Kidney epithelial cell (primary cell): ENCODE results near the gene OBSCN. TPM values are rescaled to one million over a fixed set of nuclear protein-coding genes. Genes with fewer than 3 reads are reported as not detected.

Experiments used
- DNase-seq: peaks from one replicate; pipeline ENCODE4 v3.0.0-alpha.2; 2010; ENCODE audit warnings: low read depth
- H3K27me3 ChIP-seq: 2 replicates; pipeline ENCODE4 v1.6.0; 2011; ENCODE audit warnings: low read length; ENCODE audit not compliant: control insufficient read depth, insufficient read depth
- H3K36me3 ChIP-seq: 2 replicates; pipeline ENCODE4 v1.5.1; 2011; ENCODE audit warnings: low read length; ENCODE audit not compliant: control insufficient read depth, insufficient read depth
- H3K4me3 ChIP-seq: 2 replicates; pipeline ENCODE4 v1.5.1; 2011; ENCODE audit warnings: low read depth, mild to moderate bottlenecking, control low read depth, low read length
- total RNA-seq: library from RNA; depleted of rRNA; stranded (reverse); fragments of >200 nt; gene quantifications from 2 replicates; pipeline ENCODE4 v1.2.3, GENCODE V29; 2015
- TF ChIP-seq, protein P1 (sequence below): IDR thresholded peaks from 2 replicates; pipeline ENCODE4 v1.5.1; 2011; ENCODE audit warnings: mild to moderate bottlenecking, moderate library complexity, low read length, control low read depth, inconsistent platforms; ENCODE audit not compliant: insufficient read depth, poor library complexity, severe bottlenecking

OBSCN gene
- total RNA-seq, 1 donor from 2014 or later = 13.5 TPM

DNA sequence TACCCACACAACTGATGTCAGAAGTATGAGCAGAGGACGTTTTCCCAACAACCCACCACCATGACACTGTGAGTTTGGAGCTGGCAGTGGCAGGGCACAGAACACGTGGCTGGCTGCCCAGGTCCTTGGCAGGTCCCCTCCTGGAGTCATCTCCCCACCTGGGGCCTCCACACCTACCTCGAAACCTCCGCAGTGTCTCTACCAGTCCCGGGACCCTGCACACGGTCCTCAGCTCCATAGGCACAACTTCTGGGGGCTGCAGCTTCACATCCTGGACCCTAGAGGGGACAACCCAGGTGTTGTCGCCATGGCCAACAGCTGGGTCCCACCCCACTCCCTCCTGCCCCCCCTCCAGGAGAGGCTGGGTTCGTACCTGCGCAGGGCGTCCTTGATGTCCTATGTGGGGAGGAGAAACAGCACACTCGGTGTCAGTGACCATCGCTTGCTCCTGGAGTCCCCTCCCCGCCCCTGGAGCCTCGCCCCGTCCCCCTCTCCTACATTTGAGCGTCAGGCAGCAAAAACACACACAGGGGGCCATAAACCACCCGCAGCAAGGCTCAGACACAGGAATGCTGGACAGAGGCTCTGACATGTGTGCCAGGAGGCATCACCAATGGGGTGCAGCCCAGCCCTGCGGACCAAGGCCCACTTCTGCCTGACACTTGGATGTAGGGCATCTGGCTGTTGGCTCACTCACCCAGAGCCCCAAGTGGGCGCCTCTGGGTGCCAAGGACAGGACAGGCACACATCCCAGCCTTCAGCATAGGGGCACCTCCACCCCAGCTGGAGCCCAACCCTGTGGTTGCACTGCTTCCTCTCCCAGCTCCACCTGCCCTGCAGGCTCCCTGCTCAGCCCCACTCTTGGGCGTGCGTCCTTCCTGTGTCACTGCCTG, 189.2 kb downstream of the OBSCN start:
- no peak for DNase-seq
- TF ChIP-seq, protein P1, sequence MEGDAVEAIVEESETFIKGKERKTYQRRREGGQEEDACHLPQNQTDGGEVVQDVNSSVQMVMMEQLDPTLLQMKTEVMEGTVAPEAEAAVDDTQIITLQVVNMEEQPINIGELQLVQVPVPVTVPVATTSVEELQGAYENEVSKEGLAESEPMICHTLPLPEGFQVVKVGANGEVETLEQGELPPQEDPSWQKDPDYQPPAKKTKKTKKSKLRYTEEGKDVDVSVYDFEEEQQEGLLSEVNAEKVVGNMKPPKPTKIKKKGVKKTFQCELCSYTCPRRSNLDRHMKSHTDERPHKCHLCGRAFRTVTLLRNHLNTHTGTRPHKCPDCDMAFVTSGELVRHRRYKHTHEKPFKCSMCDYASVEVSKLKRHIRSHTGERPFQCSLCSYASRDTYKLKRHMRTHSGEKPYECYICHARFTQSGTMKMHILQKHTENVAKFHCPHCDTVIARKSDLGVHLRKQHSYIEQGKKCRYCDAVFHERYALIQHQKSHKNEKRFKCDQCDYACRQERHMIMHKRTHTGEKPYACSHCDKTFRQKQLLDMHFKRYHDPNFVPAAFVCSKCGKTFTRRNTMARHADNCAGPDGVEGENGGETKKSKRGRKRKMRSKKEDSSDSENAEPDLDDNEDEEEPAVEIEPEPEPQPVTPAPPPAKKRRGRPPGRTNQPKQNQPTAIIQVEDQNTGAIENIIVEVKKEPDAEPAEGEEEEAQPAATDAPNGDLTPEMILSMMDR = no peak
- Histone ChIP-seq H3K36me3 (peaks cover 1% of the 10 kb centered on the region), H3K27me3 (no peaks in the 10 kb centered on the region), H3K4me3 (no peak overlapping the region)

DNA sequence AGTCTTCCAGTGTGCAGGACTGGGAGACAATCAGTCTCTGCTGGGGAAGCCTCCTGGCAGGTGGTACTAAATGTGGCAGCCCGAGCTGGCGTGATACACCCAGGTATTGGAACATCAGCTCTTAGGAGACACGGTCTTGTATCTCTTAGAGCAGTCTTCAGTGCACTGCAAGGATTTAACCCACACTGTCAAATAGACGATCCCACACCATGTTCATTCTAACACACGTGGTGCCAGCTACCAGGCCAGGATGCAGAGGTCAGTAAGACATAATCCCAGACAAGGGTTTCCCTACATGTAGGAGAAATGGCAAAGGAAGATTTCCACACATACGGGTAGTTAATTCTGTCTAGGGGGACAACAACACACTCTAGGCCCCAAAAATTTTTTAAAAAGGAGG, 190.1 kb downstream of the OBSCN start:
- H3K36me3 ChIP-seq = peaks cover 1% of the 10 kb centered on the region
- DNase-seq = no peak
- TF ChIP-seq, protein P1 = no peak
- H3K4me3 ChIP-seq = no peak overlapping the region
- H3K27me3 ChIP-seq = no peaks in the 10 kb centered on the region

DNA sequence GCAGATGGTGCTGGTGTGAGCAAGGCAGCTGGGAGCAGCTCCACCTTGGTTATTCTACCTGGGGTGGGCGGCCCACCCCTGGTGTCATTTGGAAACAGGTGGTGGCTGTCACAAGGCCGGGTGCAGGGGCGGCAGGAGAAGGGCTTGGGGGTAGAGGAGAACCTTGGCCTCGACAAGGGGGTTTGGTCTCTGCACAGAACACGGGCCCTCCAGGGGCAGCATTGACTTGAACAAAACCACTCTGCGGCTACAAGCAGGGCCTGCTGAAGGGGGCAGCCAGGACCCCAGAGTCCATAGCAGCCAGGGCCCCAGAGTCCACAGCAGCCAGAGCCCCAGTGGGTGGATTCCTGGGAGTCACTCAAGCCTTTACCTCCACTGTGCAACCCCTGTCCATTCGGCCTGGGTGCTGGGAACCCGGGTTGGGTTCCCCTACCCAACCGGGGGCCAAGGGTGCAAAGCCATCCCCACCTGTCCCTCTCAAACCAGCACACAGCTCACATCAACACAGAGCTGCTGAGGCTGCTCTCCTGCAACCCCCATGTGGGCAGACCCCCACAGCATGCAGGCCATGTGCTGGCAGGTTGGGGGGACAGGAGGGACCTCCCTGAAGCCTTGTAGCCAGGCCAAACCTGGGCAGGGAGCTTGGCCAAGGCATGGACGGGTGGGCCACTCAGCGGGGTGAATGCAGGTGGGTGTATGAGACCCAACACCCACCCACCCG, 191.1 kb downstream of the OBSCN start:
- Histone ChIP-seq H3K4me3 (no peak overlapping the region), H3K36me3 (peaks cover 1% of the 10 kb centered on the region), H3K27me3 (no peaks in the 10 kb centered on the region)
- no peak for DNase-seq
- TF ChIP-seq, protein P1 = no peak

DNA sequence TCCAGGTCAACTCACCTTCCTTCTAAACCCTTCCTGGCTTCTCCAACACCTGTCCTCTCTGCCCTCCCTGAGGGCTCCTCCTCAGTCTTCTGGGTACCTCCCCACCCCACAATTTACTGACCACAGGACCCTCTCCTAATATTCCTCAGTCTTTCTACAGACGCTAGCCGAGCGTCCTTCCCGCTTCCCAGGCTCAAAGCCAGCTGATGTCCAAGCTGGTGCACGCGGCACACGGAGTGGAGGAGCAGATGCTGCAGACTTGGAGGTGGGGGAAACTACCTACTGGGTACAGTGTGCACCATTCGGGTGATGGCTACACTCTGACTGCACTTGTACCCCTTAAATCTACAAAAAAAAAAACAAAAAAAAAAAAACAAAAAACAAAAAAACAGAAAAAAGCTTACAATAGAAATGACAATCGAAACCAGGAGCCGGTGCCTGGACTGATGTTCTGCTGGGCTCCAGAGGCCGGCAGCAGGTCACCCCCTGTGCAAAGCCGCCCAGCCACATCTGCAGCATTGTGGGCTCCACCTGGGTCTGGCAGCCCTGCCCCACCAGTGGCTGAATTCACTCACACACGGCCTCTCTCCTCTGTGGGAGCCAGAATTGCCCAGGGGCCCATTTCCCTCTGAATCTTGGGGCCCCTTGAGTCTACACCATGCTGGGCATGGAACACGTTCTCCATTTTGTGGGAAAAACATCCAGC, 191.8 kb downstream of the OBSCN start:
- DNase-seq = no peak
- Histone ChIP-seq H3K36me3 (peaks cover 1% of the 10 kb centered on the region), H3K27me3 (no peaks in the 10 kb centered on the region), H3K4me3 (no peak overlapping the region)
- TF ChIP-seq, protein P1 = no peak

DNA sequence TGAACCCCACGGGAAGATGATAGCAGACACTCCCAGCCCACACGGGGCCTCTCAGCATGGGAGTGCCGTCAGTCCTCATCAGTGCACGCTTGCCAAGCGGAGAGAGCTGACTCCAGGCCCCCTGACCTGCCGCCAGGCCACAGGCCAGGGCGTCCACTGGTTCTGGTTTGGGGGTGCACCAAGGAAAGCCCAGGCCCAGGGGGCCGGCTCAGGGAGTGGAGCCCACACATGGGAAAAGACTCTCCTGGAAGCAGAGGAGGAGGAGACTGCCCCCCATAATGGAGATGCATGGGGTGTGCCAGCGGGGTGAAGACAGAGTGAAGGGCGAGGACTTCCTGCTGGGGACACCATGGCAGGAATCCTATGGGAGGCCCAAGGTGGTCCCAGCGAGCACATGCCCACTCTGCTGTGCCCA, 192.4 kb downstream of the OBSCN start:
- peaks cover 1% of the 10 kb centered on the region for H3K36me3 ChIP-seq
- H3K27me3 ChIP-seq = no peaks in the 10 kb centered on the region
- DNase-seq = no peak
- TF ChIP-seq, protein P1 = no peak
- H3K4me3 ChIP-seq = no peak overlapping the region
